Measurements from ENCODE around the gene WDR31.

The WDR31 gene

DNA sequence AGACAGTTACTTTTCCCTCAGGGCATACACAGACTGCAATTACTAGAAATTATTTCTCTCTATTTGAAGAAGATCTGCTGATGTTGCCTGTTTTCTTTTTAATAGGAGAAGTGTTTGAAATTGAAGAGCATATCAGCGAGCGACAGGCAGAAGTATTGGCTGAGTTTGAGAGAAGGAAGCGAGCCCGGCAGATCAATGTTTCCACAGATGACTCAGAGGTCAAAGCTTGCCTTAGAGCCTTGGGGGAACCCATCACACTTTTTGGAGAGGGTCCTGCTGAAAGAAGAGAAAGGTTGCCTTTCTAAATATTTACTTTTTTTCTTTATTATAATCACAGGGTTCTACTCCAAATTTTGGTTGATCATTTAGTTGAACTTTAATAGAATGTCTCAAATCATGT is 61.2 kb downstream of the WDR31 start:
- peaks cover 4 to 22% (median 18%) of the 10 kb centered on the region in 5 donors for H3K4me1 ChIP-seq (ENCODE audit: control insufficient read depth in 5 of 5, insufficient read depth in 5 of 5, low read length in 5 of 5)
- H3K9ac ChIP-seq (ENCODE audit: low read length in 5 of 5) = no peak overlapping the region
- H3K9me3 ChIP-seq (ENCODE audit: control insufficient read depth in 5 of 5, low read length in 5 of 5) = no peaks in the 10 kb centered on the region
- no peak overlapping the region for H3K4me3 ChIP-seq (ENCODE audit: low read depth in 1 of 5, low read length in 5 of 5)
- no peaks in the 10 kb centered on the region for H3K27me3 ChIP-seq (ENCODE audit: control insufficient read depth in 5 of 5, insufficient read depth in 4 of 5, low read length in 5 of 5)
- peaks cover 32 to 61% (median 52%) of the 10 kb centered on the region in 5 donors for H3K36me3 ChIP-seq (ENCODE audit: control insufficient read depth in 5 of 5, insufficient read depth in 5 of 5, low read length in 5 of 5)
- H3K27ac ChIP-seq (ENCODE audit: low read depth, low read length) = no peak overlapping the region

DNA sequence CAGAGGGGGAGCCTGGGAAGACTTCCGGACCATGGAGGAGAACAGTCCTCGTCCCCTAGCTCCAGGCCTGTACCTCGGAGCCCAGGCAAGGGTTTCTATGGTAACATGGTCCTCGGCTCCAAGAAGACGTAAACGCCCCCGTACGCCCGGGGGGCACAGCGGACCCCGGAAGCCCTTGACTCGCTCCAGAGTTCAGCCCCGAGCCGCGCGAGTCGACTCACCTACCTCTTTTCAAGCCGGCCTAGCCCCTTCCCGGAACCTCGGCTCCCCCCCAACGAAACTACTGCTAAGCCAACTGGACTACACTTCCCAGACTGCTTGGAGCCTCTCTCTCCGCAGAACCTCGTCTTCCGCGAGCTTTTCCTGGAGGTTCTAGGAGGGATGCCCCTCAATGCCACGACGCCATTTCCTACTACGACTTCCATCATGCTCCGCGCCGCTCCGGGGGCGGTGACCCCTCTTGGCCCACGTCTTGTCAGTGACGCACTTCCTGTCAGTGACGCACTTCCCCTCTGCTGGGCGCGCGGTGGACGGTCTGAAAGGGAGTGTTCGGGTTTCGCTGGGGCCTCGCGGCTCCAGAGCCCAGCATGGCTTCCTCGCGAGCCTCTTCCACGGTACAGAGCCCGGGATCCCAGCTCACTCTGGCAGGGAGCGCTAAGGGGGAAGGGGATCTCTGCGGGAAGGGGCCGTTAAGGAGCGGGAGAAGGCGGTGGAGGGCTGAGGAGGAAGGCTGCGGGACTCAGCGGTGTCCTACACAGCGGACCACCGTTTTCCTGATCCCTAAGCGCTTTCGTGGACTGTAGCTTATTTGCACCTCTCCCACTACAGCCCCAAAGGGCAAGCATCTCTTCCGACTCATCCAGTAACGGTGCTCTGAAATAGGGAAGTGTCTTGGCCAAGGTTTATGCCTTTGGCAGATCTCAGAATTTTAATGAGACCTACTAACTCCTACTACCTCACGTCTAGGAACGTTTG is 64.6 kb downstream of the WDR31 start, which contains the start of the genes CDC26 and PRPF4:
TSS of gene CDC26 (minus strand) at position 416 of the 975 bp plus-strand sequence. CDS start 3,065 bp downstream, outside the sequence.
TSS of gene PRPF4 (plus strand) at position 502 of the 975 bp plus-strand sequence. CDS start at position 588, 86 bp downstream.
- peak within 1 kb of the TSS; percentile 87 to 99 (median 96) for H3K9ac ChIP-seq (ENCODE audit: low read length in 5 of 5)
- peak within 1 kb of the TSS; percentile 98 for H3K27ac ChIP-seq (ENCODE audit: low read depth, low read length)
- no peaks in the 10 kb centered on the region for H3K9me3 ChIP-seq (ENCODE audit: control insufficient read depth in 5 of 5, low read length in 5 of 5)
- H3K4me3 ChIP-seq (ENCODE audit: low read depth in 1 of 5, low read length in 5 of 5) = peak within 1 kb of the TSS; percentile 79 to 99 (median 91)
- H3K36me3 ChIP-seq (ENCODE audit: control insufficient read depth in 5 of 5, insufficient read depth in 5 of 5, low read length in 5 of 5) = peaks cover 26 to 56% (median 43%) of the 10 kb centered on the region in 5 donors
- H3K4me1 ChIP-seq (ENCODE audit: control insufficient read depth in 5 of 5, insufficient read depth in 5 of 5, low read length in 5 of 5) = peaks cover 4 to 22% (median 18%) of the 10 kb centered on the region in 5 donors
- H3K27me3 ChIP-seq (ENCODE audit: control insufficient read depth in 5 of 5, insufficient read depth in 4 of 5, low read length in 5 of 5) = no peaks in the 10 kb centered on the region

DNA sequence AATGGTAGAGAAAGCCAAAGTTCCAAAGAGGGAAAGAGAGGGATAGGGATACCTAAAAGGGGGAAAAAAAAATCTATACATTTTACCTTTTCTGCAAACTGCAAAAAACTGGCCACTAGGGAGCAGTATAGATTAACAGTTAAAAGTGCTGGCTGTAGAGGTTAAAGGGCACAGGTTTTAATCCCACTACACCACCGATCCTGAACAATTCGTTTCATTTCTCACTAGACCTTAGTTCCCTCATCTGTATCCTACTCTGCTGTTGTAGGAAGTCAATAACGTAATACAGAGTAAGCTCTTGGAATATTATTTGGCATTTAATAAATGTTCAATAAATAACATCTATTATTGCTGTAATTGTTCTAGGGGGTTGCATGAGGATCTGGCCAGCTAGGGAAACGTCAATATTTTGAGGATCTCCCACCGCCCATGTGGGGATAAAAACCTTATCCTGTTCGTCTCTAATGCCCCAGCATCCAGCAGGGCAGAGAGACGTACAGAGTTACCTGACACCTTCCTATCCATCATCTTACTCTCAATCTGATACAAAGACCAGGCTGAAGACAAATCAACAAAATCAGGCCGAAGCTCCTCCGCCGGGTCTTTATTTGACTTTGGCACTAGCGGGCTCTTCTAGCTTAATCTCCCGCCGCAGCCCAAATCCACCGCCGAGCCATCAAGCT is 65.5 kb downstream of the WDR31 start:
- Histone ChIP-seq H3K9me3 (ENCODE audit: control insufficient read depth in 5 of 5, low read length in 5 of 5) (no peaks in the 10 kb centered on the region), H3K36me3 (ENCODE audit: control insufficient read depth in 5 of 5, insufficient read depth in 5 of 5, low read length in 5 of 5) (peaks cover 26 to 56% (median 43%) of the 10 kb centered on the region in 5 donors), H3K4me1 (ENCODE audit: control insufficient read depth in 5 of 5, insufficient read depth in 5 of 5, low read length in 5 of 5) (peaks cover 4 to 22% (median 18%) of the 10 kb centered on the region in 5 donors), H3K27ac (ENCODE audit: low read depth, low read length) (peak overlapping the region; percentile 98), H3K4me3 (ENCODE audit: low read depth in 1 of 5, low read length in 5 of 5) (peak overlapping the region; percentile 79 to 99 (median 91)), H3K9ac (ENCODE audit: low read length in 5 of 5) (peak overlapping the region; percentile 87 to 99 (median 96)), H3K27me3 (ENCODE audit: control insufficient read depth in 5 of 5, insufficient read depth in 4 of 5, low read length in 5 of 5) (no peaks in the 10 kb centered on the region)

- Histone ChIP-seq H3K27me3 (ENCODE audit: control insufficient read depth in 5 of 5, insufficient read depth in 4 of 5, low read length in 5 of 5) (no peaks in the 10 kb centered on the region), H3K9me3 (ENCODE audit: control insufficient read depth in 5 of 5, low read length in 5 of 5) (no peaks in the 10 kb centered on the region), H3K9ac (ENCODE audit: low read length in 5 of 5) (no peak overlapping the region), H3K36me3 (ENCODE audit: control insufficient read depth in 5 of 5, insufficient read depth in 5 of 5, low read length in 5 of 5) (peaks cover 35 to 64% (median 43%) of the 10 kb centered on the region in 5 donors), H3K27ac (ENCODE audit: low read depth, low read length) (no peak overlapping the region), H3K4me3 (ENCODE audit: low read depth in 1 of 5, low read length in 5 of 5) (no peak overlapping the region), H3K4me1 (ENCODE audit: control insufficient read depth in 5 of 5, insufficient read depth in 5 of 5, low read length in 5 of 5) (peaks cover 0 to 11% (median 8%) of the 10 kb centered on the region in 5 donors)
Observed at GRCh38 chr9:113269871-113270270, 70.2 kb downstream of the WDR31 start.

DNA sequence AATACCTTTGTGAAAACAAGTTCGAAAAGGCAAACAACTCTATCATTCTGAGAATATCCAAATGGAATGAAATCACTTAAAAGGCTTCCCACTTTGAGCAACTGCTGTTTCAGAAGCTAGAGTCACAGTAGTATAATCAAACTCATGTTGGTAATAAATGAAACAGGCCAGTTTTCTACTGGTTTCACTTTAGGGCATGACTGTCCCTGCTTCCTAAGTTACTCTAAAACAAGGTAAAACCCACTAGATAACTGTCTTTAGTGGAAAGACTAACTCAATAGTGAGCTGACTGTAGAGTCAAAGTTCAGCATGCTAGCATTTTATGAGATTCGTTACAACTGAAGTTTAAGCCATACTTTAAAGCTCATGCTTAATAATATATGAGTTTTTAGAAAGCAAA is 70.7 kb downstream of the WDR31 start:
- peaks cover 0 to 6% (median 3%) of the 10 kb centered on the region in 5 donors for H3K4me1 ChIP-seq (ENCODE audit: control insufficient read depth in 5 of 5, insufficient read depth in 5 of 5, low read length in 5 of 5)
- H3K27me3 ChIP-seq (ENCODE audit: control insufficient read depth in 5 of 5, insufficient read depth in 4 of 5, low read length in 5 of 5) = no peaks in the 10 kb centered on the region
- H3K36me3 ChIP-seq (ENCODE audit: control insufficient read depth in 5 of 5, insufficient read depth in 5 of 5, low read length in 5 of 5) = peaks cover 35 to 65% (median 43%) of the 10 kb centered on the region in 5 donors
- H3K9me3 ChIP-seq (ENCODE audit: control insufficient read depth in 5 of 5, low read length in 5 of 5) = no peaks in the 10 kb centered on the region
- no peak overlapping the region for H3K4me3 ChIP-seq (ENCODE audit: low read depth in 1 of 5, low read length in 5 of 5)
- no peak overlapping the region for H3K9ac ChIP-seq (ENCODE audit: low read length in 5 of 5)
- H3K27ac ChIP-seq (ENCODE audit: low read depth, low read length) = no peak overlapping the region

GRCh38 chr9:113267911-113268566 is 72.0 kb downstream of the WDR31 start:
- no peak overlapping the region for H3K9ac ChIP-seq (ENCODE audit: low read length in 5 of 5)
- H3K27me3 ChIP-seq (ENCODE audit: control insufficient read depth in 5 of 5, insufficient read depth in 4 of 5, low read length in 5 of 5) = no peaks in the 10 kb centered on the region
- H3K4me1 ChIP-seq (ENCODE audit: control insufficient read depth in 5 of 5, insufficient read depth in 5 of 5, low read length in 5 of 5) = peaks cover 0 to 3% (median 0%) of the 10 kb centered on the region in 5 donors
- H3K36me3 ChIP-seq (ENCODE audit: control insufficient read depth in 5 of 5, insufficient read depth in 5 of 5, low read length in 5 of 5) = peaks cover 35 to 60% (median 44%) of the 10 kb centered on the region in 5 donors
- no peaks in the 10 kb centered on the region for H3K9me3 ChIP-seq (ENCODE audit: control insufficient read depth in 5 of 5, low read length in 5 of 5)
- H3K4me3 ChIP-seq (ENCODE audit: low read depth in 1 of 5, low read length in 5 of 5) = no peak overlapping the region
- no peak overlapping the region for H3K27ac ChIP-seq (ENCODE audit: low read depth, low read length)

GRCh38 chr9:113266174-113266573 is 73.9 kb downstream of the WDR31 start:
- Histone ChIP-seq H3K27ac (ENCODE audit: low read depth, low read length) (no peak overlapping the region), H3K9ac (ENCODE audit: low read length in 5 of 5) (no peak overlapping the region), H3K9me3 (ENCODE audit: control insufficient read depth in 5 of 5, low read length in 5 of 5) (no peaks in the 10 kb centered on the region), H3K27me3 (ENCODE audit: control insufficient read depth in 5 of 5, insufficient read depth in 4 of 5, low read length in 5 of 5) (no peaks in the 10 kb centered on the region), H3K36me3 (ENCODE audit: control insufficient read depth in 5 of 5, insufficient read depth in 5 of 5, low read length in 5 of 5) (peaks cover 33 to 60% (median 42%) of the 10 kb centered on the region in 5 donors), H3K4me3 (ENCODE audit: low read depth in 1 of 5, low read length in 5 of 5) (no peak overlapping the region), H3K4me1 (ENCODE audit: control insufficient read depth in 5 of 5, insufficient read depth in 5 of 5, low read length in 5 of 5) (peaks cover 0 to 3% (median 0%) of the 10 kb centered on the region in 5 donors)

All from subcutaneous abdominal adipose tissue (tissue), 5 donors.